K562 (cell line): ENCODE data around the gene NTRK1.

ENCODE experiments used
- BRF1 ChIP-seq: IDR thresholded peaks from 3 replicates; pipeline ENCODE4 v1.6.1; 2011; ENCODE audit warnings: borderline replicate concordance, mild to moderate bottlenecking; ENCODE audit not compliant: insufficient read length; ENCODE audit errors: extremely low read depth
- ELF1 ChIP-seq: fragments of 200-800 bp; sonication (Bioruptor generic); IDR thresholded peaks from 2 replicates; pipeline ENCODE4 v1.6.1; 2016; ENCODE audit warnings: missing genetic modification characterization, missing compliant biosample characterization
- EZH2 ChIP-seq: IDR thresholded peaks from 2 replicates; pipeline ENCODE4 v1.6.1; 2012; ENCODE audit warnings: low read depth, mild to moderate bottlenecking, inconsistent platforms, low read length, borderline replicate concordance
- FOSL1 ChIP-seq: fragments of 200-800 bp; sonication (Bioruptor generic); conservative IDR thresholded peaks from 2 replicates; pipeline ENCODE4 v1.6.1; 2016; ENCODE audit warnings: missing genetic modification characterization, missing compliant biosample characterization
- KDM1A ChIP-seq, 2 experiments: fragments of 450-650 bp; IDR thresholded peaks; 2 replicates each; pipeline ENCODE4 v1.6.1; 2016; ENCODE audit warnings: mild to moderate bottlenecking in 2 of 2
- LARP7 ChIP-seq: fragments of 450-650 bp; IDR thresholded peaks from 2 replicates; pipeline ENCODE4 v1.6.1; 2016
- MAFK ChIP-seq: IDR thresholded peaks from 2 replicates; pipeline ENCODE4 v1.6.1; 2011; ENCODE audit warnings: low read length, improper control_type of control experiment
- SRSF9 ChIP-seq: fragments of 200-400 bp; formaldehyde crosslinking; IDR thresholded peaks from 2 replicates; pipeline ENCODE4 v1.6.1; 2017; ENCODE audit warnings: low read depth, low read length, borderline replicate concordance
- TRIM28 ChIP-seq: fragments of 450-650 bp; IDR thresholded peaks from 2 replicates; pipeline ENCODE4 v1.6.1; 2017
- ZFX ChIP-seq: sonication (generic); formaldehyde crosslinking; IDR thresholded peaks from 2 replicates; pipeline ENCODE4 v1.8.0; 2022; ENCODE audit warnings: mild to moderate bottlenecking, missing genetic modification reagents, moderate library complexity
- ZNF274 ChIP-seq: IDR thresholded peaks from 2 replicates; pipeline ENCODE4 v1.6.1; 2011; ENCODE audit warnings: low read depth, mild to moderate bottlenecking, low read length, moderate library complexity, borderline replicate concordance
- TF ChIP-seq, protein P1 (sequence below): sonication (generic); formaldehyde crosslinking; IDR thresholded peaks from 2 replicates; pipeline ENCODE4 v1.8.1; 2023; ENCODE audit warnings: mild to moderate bottlenecking, missing genetic modification reagents
- TF ChIP-seq, protein P2 (sequence below), 3 experiments: IDR thresholded peaks in 2 of 3; conservative IDR thresholded peaks in 1 of 3; 2 replicates each; pipeline ENCODE4 v1.5.1; 2011 to 2012; ENCODE audit warnings: low read length in 3 of 3, mild to moderate bottlenecking in 3 of 3, control low read depth in 2 of 3, improper control_type of control experiment in 1 of 3, inconsistent platforms in 1 of 3, low read depth in 1 of 3, mixed read lengths in 1 of 3, moderate library complexity in 1 of 3; ENCODE audit not compliant: insufficient read depth in 2 of 3
- TF ChIP-seq, protein P3 (sequence below): sonication (generic); formaldehyde crosslinking; IDR thresholded peaks from 2 replicates; pipeline ENCODE4 v1.8.1; 2023; ENCODE audit warnings: missing genetic modification reagents, mild to moderate bottlenecking, borderline replicate concordance

DNA sequence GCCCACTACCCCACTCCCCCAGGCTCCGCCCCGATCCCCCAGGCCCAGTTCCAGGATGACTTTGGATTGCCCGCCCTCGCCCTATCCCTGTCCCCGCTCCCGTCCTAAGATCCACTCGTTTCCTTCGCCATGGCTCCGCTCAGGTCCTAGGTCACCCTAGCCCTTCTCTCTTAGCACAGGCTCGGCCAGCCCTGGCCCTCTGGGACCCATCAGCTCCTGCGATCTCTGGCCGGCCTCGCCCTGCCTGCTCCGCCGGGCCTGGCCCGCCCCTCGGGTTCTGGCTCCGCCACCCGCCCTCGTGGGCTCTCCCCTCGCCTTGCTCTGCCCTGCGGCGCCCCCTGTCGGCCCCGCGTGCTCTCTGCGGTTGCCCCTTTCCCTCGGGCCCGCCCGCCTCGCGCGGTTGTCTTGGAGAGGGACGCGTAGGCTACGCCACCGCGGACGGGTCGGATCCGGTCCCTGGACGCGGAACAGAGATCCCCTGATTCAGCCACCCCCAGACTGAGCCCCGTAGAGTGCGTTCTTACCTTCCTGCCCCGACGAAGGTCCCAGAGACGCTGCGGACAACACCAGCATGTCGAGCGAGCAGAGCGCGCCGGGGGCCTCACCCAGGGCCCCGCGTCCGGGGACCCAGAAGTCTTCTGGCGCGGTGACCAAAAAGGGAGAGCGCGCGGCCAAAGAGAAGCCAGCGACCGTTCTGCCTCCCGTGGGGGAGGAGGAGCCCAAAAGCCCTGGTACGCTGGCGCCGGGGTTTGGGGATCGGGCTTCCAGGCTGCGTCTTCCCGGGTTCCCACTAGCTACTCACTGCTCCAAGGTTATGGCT, 59.8 kb downstream of the NTRK1 start, which contains the start of gene LRRC71:
- TF ChIP-seq MAFK (no peak), EZH2 (no peak), BRF1 (no peak), ELF1 (tag) (no peak), TRIM28 (no peak; the same call in 1 of the 2 replicates), SRSF9 (no peak), FOSL1 (tag) (no peak; the same call in 1 of the 2 replicates), ZFX (CRISPR knock-in tag) (peak; percentile 46), KDM1A (IDR thresholded peaks at IDR 0.05) (no peak), LARP7 (no peak), ZNF274 (no peak)
- TF ChIP-seq, protein P1, sequence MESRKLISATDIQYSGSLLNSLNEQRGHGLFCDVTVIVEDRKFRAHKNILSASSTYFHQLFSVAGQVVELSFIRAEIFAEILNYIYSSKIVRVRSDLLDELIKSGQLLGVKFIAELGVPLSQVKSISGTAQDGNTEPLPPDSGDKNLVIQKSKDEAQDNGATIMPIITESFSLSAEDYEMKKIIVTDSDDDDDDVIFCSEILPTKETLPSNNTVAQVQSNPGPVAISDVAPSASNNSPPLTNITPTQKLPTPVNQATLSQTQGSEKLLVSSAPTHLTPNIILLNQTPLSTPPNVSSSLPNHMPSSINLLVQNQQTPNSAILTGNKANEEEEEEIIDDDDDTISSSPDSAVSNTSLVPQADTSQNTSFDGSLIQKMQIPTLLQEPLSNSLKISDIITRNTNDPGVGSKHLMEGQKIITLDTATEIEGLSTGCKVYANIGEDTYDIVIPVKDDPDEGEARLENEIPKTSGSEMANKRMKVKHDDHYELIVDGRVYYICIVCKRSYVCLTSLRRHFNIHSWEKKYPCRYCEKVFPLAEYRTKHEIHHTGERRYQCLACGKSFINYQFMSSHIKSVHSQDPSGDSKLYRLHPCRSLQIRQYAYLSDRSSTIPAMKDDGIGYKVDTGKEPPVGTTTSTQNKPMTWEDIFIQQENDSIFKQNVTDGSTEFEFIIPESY (CRISPR knock-in tag): peak; percentile 81
- TF ChIP-seq, protein P2, sequence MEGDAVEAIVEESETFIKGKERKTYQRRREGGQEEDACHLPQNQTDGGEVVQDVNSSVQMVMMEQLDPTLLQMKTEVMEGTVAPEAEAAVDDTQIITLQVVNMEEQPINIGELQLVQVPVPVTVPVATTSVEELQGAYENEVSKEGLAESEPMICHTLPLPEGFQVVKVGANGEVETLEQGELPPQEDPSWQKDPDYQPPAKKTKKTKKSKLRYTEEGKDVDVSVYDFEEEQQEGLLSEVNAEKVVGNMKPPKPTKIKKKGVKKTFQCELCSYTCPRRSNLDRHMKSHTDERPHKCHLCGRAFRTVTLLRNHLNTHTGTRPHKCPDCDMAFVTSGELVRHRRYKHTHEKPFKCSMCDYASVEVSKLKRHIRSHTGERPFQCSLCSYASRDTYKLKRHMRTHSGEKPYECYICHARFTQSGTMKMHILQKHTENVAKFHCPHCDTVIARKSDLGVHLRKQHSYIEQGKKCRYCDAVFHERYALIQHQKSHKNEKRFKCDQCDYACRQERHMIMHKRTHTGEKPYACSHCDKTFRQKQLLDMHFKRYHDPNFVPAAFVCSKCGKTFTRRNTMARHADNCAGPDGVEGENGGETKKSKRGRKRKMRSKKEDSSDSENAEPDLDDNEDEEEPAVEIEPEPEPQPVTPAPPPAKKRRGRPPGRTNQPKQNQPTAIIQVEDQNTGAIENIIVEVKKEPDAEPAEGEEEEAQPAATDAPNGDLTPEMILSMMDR (IDR thresholded peaks at IDR 0.05 in 2 of 3, conservative IDR thresholded peaks at IDR 0.05 in 1 of 3; ENCODE audit: insufficient read depth in 2 of 3, low read depth in 1 of 3, low read length in 3 of 3): peak; percentile 97 to 98 (median 97)
- TF ChIP-seq, protein P3, sequence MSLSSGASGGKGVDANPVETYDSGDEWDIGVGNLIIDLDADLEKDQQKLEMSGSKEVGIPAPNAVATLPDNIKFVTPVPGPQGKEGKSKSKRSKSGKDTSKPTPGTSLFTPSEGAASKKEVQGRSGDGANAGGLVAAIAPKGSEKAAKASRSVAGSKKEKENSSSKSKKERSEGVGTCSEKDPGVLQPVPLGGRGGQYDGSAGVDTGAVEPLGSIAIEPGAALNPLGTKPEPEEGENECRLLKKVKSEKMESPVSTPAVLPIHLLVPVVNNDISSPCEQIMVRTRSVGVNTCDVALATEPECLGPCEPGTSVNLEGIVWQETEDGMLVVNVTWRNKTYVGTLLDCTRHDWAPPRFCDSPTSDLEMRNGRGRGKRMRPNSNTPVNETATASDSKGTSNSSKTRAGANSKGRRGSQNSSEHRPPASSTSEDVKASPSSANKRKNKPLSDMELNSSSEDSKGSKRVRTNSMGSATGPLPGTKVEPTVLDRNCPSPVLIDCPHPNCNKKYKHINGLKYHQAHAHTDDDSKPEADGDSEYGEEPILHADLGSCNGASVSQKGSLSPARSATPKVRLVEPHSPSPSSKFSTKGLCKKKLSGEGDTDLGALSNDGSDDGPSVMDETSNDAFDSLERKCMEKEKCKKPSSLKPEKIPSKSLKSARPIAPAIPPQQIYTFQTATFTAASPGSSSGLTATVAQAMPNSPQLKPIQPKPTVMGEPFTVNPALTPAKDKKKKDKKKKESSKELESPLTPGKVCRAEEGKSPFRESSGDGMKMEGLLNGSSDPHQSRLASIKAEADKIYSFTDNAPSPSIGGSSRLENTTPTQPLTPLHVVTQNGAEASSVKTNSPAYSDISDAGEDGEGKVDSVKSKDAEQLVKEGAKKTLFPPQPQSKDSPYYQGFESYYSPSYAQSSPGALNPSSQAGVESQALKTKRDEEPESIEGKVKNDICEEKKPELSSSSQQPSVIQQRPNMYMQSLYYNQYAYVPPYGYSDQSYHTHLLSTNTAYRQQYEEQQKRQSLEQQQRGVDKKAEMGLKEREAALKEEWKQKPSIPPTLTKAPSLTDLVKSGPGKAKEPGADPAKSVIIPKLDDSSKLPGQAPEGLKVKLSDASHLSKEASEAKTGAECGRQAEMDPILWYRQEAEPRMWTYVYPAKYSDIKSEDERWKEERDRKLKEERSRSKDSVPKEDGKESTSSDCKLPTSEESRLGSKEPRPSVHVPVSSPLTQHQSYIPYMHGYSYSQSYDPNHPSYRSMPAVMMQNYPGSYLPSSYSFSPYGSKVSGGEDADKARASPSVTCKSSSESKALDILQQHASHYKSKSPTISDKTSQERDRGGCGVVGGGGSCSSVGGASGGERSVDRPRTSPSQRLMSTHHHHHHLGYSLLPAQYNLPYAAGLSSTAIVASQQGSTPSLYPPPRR: 0 out of 2 replicates have a peak, but pooled peaks have one; percentile 66
